ENCODE measurements around the gene CFAP77. TPM values are rescaled to one million over a fixed set of nuclear protein-coding genes. Genes with fewer than 3 reads are reported as not detected.
A peak's percentile ranks its signal among the peaks of the same experiment; 100 is the strongest.

Gene CFAP77
- total RNA-seq, 2 donors from 2014 or later = 2.4 to 3.0 TPM

DNA sequence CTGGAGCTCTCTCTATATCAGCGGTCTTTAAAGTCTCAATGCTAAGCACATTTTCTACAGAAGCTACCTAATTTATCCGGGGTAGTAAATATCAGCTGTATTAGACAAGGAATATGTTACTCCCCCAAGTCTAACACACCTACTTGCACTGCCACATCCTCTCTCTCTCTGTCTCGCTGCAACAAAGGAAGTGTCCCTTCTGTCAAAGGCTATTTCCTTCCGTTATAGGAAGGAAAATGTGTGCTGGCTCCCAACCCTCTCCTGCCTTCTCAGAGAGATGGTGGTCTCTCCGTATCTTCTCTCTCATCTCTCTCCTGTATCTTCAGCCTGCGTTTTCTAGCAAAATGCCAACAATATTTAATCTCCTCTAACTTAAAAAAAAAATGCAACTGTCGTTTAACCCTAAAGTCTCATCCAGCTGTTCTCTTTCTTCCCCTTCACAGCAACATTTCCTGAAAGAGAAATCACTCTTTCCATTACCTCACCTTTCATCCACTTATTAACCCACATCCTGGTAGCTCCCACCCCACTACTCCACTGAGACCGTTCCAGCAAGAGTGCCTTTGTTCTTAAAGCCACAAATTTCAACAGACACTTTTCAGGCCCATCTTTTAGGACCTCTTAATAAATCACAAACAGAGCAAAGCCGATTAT is 5.7 kb upstream of the CFAP77 start:
- DNase-seq = no peak
- ATAC-seq = no peak
- intact Hi-C loops (cut with DNase I) = no loop called here

- intact Hi-C loops (cut with DNase I) = no loop called here
- DNase-seq (peak; percentile 94), ATAC-seq (peak; percentile 82 to 85)
Observed at GRCh38 chr9:132406554-132407122, 3.4 kb upstream of the CFAP77 start, which contains the start of gene TTF1. Gene TTF1, minus strand, starts transcription at chr9:132406840. Its CDS starts 4,019 bp downstream, at chr9:132402821.

DNA sequence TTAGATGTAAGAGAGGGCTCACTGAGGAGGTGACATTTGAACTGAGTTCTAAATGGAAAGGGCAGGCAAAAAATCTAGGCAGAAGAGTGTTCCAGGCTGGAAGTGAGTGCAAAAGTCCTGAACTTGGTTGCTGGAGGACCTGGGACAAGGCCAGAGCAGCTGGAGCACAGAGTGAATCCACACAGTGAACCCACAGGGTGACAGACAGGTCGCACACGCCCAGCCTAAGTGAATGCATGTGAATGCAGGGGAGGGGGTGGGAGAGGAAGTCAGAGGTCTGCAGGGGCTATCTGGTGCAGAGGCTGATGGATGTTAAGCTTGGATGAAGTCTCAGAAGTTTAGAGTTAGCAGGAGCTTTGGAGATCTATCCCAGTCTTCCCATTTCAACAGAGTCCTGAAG is 2.8 kb upstream of the CFAP77 start:
- DNase-seq = no peak
- ATAC-seq = no peak
- intact Hi-C loops (cut with DNase I) = no loop called here

DNA sequence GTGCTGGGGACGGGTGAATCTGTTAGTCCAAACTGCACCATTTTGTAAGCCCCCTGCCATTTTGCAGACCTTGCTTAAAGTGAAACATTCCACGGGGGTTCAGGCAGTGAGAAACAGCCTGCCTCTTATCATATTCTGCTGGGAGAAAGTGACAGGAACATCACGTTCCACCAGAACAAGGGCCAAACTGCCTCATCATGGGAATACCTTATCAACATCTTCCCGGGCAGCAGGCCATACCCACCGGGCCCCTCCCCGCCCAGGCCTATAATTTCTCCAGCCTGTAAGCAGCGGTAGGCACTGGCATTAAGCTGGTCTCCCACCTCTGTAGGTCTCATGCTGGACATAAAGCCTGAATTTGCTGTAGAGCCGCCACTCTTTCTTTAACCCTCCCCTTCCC is 1.5 kb upstream of the CFAP77 start:
- ATAC-seq (peak; percentile 63 to 78), DNase-seq (peak; percentile 69)
- intact Hi-C loops (cut with DNase I) = no loop called here

DNA sequence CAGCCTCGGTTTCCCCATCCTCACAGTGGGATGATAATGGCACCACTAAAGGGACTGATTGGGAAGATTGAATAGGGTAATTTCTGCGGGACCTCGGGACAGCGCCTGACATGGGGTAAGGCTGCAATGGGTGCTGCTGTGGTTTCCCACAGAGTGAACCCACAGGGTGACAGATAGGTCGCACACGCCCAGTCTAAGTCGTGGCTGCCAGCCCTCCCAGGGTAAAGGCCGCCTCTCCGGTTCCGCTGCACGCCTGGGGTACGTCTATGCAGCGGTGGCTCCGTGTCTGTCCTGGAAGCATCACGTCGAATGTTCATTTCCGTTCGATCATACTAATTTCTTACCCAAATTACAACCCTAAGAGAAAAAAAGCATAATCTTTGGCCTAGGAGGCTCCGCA is 631 bp downstream of the CFAP77 start:
- ATAC-seq (no peak), DNase-seq (no peak)
- intact Hi-C loops (cut with DNase I) = loop anchor here (2.0 to 10.0 kb wide), 4 partner anchors 94 to 490 kb away; no protein-coding TSS in a partner anchor

DNA sequence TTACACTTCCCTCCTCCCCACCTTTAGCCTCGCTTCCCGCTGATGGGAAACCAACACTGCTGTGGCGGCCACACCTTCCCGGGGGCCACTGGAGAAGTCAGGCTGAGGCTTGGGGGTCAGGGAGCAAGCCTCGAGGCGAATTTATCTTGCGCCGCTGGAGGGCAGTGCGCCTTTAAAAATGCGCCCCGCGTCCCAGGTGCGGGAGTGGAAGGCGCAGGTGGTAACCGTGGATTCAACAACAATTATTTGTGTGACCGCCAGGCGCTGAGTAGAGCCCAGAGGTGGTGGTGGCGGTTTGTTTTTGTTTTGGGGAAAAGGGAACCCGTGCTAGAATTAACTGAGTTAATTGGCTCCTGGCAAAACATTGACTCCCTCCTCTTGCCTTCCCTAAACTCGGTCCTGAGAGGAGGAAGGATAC is 1.1 kb downstream of the CFAP77 start:
- peak; percentile 40 for DNase-seq
- peak; percentile 25 to 31 for ATAC-seq
- intact Hi-C loops (cut with DNase I) = loop anchor here (2.0 to 10.0 kb wide), 4 partner anchors 94 to 490 kb away; no protein-coding TSS in a partner anchor

DNA sequence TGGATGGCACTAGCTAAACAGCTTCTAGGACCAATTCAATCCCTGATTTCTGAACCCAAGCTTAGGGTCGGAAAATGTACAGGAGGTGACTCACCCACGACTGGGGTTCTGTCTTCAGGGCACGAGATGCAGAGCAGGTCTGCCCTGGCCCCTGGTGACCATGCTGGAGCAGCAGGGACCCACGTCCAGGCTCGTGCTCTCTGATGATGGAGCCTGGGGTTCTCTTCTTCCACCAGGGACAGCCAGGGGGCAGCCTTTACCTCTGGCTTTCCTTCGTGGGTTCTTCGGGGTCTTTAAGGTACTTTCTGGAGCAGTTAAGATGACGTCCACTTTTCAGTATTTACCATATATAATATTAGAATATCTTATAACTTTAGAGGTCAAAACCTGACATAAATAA is 2.1 kb downstream of the CFAP77 start:
- intact Hi-C loops (cut with DNase I) = loop anchor here (2.0 to 10.0 kb wide), 3 partner anchors 93 to 163 kb away; no protein-coding TSS in a partner anchor
- ATAC-seq (no peak), DNase-seq (no peak)

DNA sequence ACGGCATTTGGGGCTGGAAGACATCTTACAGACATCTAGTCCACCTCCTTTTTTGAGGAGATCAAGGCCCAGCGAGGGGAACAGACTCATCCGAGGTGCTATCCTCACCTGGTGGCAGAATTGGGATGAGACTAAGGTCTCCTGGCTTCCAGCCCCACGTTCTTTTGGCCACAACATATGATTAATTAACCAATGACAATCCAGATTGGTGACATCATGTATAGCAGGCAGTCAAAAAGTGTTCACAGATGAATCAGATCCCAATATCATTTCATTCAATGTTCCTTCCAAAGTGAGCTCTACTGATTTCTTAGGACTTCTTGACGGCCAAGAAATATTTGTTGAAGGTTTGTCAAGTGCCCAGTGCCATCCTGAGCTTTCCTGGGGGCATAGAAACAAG is 3.9 kb downstream of the CFAP77 start:
- no peak for DNase-seq
- intact Hi-C loops (cut with DNase I) = loop anchor here (2.0 to 10.0 kb wide), 3 partner anchors 91 to 161 kb away; no protein-coding TSS in a partner anchor
- ATAC-seq = no peak

GRCh38 chr9:132414731-132415130 is 4.7 kb downstream of the CFAP77 start:
- no peak for ATAC-seq
- no peak for DNase-seq
- intact Hi-C loops (cut with DNase I) = loop anchor here (10.0 kb wide), 2 partner anchors 90 to 160 kb away; no protein-coding TSS in a partner anchor

GRCh38 chr9:132415181-132415580 is 5.2 kb downstream of the CFAP77 start:
- intact Hi-C loops (cut with DNase I) = loop anchor here (10.0 kb wide), 2 partner anchors 90 to 160 kb away; no protein-coding TSS in a partner anchor
- DNase-seq = no peak
- ATAC-seq = no peak

- intact Hi-C loops (cut with DNase I) = loop anchor here (10.0 kb wide), 2 partner anchors 86 to 156 kb away; no protein-coding TSS in a partner anchor
Observed at GRCh38 chr9:132418726-132419363, 8.8 kb downstream of the CFAP77 start.

GRCh38 chr9:132422574-132422973 is 12.6 kb downstream of the CFAP77 start:
- ATAC-seq = no peak
- no peak for DNase-seq
- intact Hi-C loops (cut with DNase I) = no loop called here

More at GRCh38 chr9:132418726-132419363, 8.8 kb downstream of the CFAP77 start:
- no peak for ATAC-seq
- no peak for DNase-seq

- intact Hi-C loops (cut with DNase I) = no loop called here
Observed at GRCh38 chr9:132423503-132423902, 13.5 kb downstream of the CFAP77 start.

GRCh38 chr9:132424857-132425674 is 15.1 kb downstream of the CFAP77 start:
- intact Hi-C loops (cut with DNase I) = no loop called here
- no peak for ATAC-seq
- DNase-seq = no peak

More at GRCh38 chr9:132423503-132423902, 13.5 kb downstream of the CFAP77 start:
- DNase-seq = no peak
- ATAC-seq = no peak

GRCh38 chr9:132425675-132426062 is 15.7 kb downstream of the CFAP77 start:
- ATAC-seq = no peak
- intact Hi-C loops (cut with DNase I) = no loop called here

DNA sequence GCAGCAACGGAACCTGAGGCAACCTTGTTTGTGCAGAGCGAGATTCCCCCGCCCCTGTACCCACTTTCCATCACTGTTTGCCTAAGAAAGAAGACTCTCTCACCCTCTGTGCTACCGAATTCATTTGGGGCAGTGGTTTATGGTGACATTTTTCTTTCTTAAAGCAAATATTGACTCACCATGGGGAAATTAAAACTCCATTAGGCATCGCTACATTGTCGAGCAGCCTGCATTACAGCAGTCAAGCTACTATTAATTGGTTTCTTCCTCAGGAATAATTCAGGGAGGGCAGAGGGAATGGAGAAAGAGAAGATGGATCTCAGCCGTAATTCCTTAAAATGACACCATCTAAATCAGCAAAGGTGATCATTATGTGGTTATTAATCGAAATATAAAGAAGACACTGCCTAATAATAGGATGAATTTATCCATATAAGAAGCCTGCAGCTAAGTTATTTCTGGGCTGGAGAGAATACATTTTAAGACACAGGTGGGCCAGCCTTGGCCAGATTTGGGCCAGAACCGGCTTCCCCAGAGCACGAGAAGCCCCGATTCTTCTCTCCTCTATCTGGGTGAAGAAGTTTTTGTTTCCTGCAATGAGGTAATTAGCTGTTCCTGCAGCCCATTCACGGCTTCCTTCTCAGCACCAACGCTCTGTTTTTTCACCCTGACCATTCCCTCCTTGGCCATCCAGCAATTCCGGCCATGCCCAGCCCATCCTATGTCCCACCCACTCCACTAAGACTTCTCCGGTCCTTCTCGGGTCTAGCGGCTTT is 16.8 kb downstream of the CFAP77 start:
- ATAC-seq (no peak), DNase-seq (no peak)
- intact Hi-C loops (cut with DNase I) = no loop called here

More at GRCh38 chr9:132425675-132426062, 15.7 kb downstream of the CFAP77 start:
- DNase-seq = no peak

GRCh38 chr9:132430998-132431397 is 21.0 kb downstream of the CFAP77 start:
- DNase-seq = no peak
- intact Hi-C loops (cut with DNase I) = no loop called here
- no peak for ATAC-seq

DNA sequence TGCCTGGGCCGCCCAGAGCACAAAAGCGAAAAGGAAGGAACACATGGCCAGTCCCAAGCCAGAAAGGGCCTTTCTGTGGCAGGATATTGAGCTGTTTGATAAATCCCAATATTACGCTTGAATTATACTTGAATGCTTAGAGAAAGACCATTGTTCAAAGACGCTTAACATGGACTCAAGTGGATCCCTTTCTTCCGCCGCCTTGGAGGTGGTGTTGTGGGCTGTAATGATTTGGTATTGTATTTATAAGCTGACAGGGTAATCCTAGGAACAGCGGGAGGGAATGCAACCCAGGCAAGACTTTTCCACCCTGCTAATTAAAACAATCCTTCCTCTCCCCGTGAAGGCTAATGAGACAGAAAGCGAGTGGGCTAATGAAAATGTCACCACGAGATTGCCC is 24.9 kb downstream of the CFAP77 start:
- intact Hi-C loops (cut with DNase I) = no loop called here
- DNase-seq = no peak
- ATAC-seq = no peak

Measured in left cardiac atrium (tissue), 4 donors.